A549 (cell line): ENCODE results near the gene HNRNPA1. TPM values are rescaled to one million over a fixed set of nuclear protein-coding genes. Genes with fewer than 3 reads are reported as not detected.
"Not testable (repeated sequence)": the region's sequence is repeated elsewhere in the genome, so short reads cannot be mapped to it uniquely, and the experiment has no call there.

Experiments used
- ATAC-seq, 2 experiments: fragments of 200-7000 bp in 1 of 2; fragments of >200 bp in 1 of 2; cut with Nextera tagmentation in 1 of 2; cut with Tn5 transposase in 1 of 2; 3 replicates each; pipeline versions ENCODE4 v1.8.0 to v1.9.1; 2018 to 2020; ENCODE audit warnings: mild to moderate bottlenecking in 1 of 2, moderate library complexity in 1 of 2
- CTCF ChIA-PET: fragments of 300-600 bp; sonication (Branson Sonifier 250); formaldehyde crosslinking; extraction: SDS; loops from one replicate; lab custom pipeline; 2021; ENCODE audit warnings: antibody characterized with exemption, inconsistent platforms; lab: Yijun Ruan, JAX
- POLR2A ChIA-PET: fragments of 350-600 bp; formaldehyde crosslinking; extraction: SDS; loops from one replicate; lab custom pipeline; 2021; ENCODE audit warnings: antibody characterized with exemption, inconsistent platforms; lab: Yijun Ruan, JAX
- DNase-seq, 2 experiments: peaks; one replicate each; pipeline versions ENCODE4 v3.0.0 to v3.0.0-alpha.2; 2011 to 2016; ENCODE audit warnings: low read depth in 1 of 2, low spot score in 1 of 2
- FAIRE-seq: peaks from 2 replicates; lab custom pipeline; 2011; peaks lifted over from hg19 to GRCh38; lab: Jason Lieb, UNC
- H3K27ac ChIP-seq, 2 experiments: fragments of >200 bp; sonication (Bioruptor Twin); formaldehyde crosslinking; 3 replicates each; pipeline ENCODE4 v1.5.1; 2016 to 2017
- H3K4me1 ChIP-seq: fragments of >200 bp; sonication (Bioruptor Twin); formaldehyde crosslinking; 3 replicates; pipeline ENCODE4 v1.6.1; 2016
- H3K4me2 ChIP-seq: fragments of >200 bp; sonication (Bioruptor Twin); formaldehyde crosslinking; 3 replicates; pipeline ENCODE4 v1.6.1; 2016
- H3K4me3 ChIP-seq: fragments of >200 bp; sonication (Bioruptor Twin); formaldehyde crosslinking; 3 replicates; pipeline ENCODE4 v1.5.1; 2016
- H3K9me3 ChIP-seq: fragments of >200 bp; sonication (Bioruptor Twin); formaldehyde crosslinking; 3 replicates; pipeline ENCODE4 v1.6.1; 2016
- BCL3 ChIP-seq: fragments of >200 bp; sonication (Bioruptor Twin); formaldehyde crosslinking; IDR thresholded peaks from 3 replicates; pipeline ENCODE4 v1.6.1; 2016
- CBX2 ChIP-seq: fragments of 200-600 bp; sonication (generic); IDR thresholded peaks from 2 replicates; pipeline ENCODE4 v1.6.1; 2016; ENCODE audit warnings: low read depth, mild to moderate bottlenecking, borderline replicate concordance
- CBX8 ChIP-seq: fragments of 200-600 bp; sonication (generic); IDR thresholded peaks from 2 replicates; pipeline ENCODE4 v1.6.1; 2016
- CHD2 ChIP-seq: fragments of 150-350 bp; IDR thresholded peaks from 2 replicates; pipeline ENCODE4 v1.6.1; 2014; ENCODE audit warnings: low read length; ENCODE audit not compliant: partially characterized antibody
- CTCF ChIP-seq: fragments of >200 bp; sonication (Bioruptor Twin); formaldehyde crosslinking; IDR thresholded peaks from 3 replicates; pipeline ENCODE4 v1.5.1; 2016
- FOSB ChIP-seq: fragments of 250-450 bp; sonication (Bioruptor Pico); IDR thresholded peaks from 2 replicates; pipeline ENCODE4 v1.5.0; 2020; ENCODE audit warnings: mild to moderate bottlenecking, moderate library complexity
- GATA3 ChIP-seq: IDR thresholded peaks from 2 replicates; pipeline ENCODE4 v1.6.1; 2012; ENCODE audit warnings: borderline replicate concordance
- HMGXB4 ChIP-seq: fragments of 250-450 bp; sonication (Bioruptor Pico); IDR thresholded peaks from 2 replicates; pipeline ENCODE4 v1.5.0; 2021; ENCODE audit warnings: mild to moderate bottlenecking, moderate library complexity, borderline replicate concordance
- HOXA7 ChIP-seq: fragments of 250-450 bp; sonication (Bioruptor Pico); IDR thresholded peaks from 2 replicates; pipeline ENCODE4 v1.5.0; 2020; ENCODE audit warnings: mild to moderate bottlenecking, moderate library complexity
- HOXB5 ChIP-seq: fragments of 250-450 bp; sonication (Bioruptor Pico); IDR thresholded peaks from 2 replicates; pipeline ENCODE4 v1.5.0; 2020; ENCODE audit warnings: mild to moderate bottlenecking, moderate library complexity
- JUN ChIP-seq, 2 experiments: fragments of >200 bp; sonication (Bioruptor Twin); formaldehyde crosslinking; IDR thresholded peaks; 2 replicates in 1 of 2; 3 replicates in 1 of 2; pipeline ENCODE4 v1.6.1; 2016 to 2017
- NR3C1 ChIP-seq: fragments of >200 bp; sonication (Bioruptor Twin); formaldehyde crosslinking; IDR thresholded peaks from 3 replicates; pipeline ENCODE4 v1.6.1; 2017
- POLR2A ChIP-seq: IDR thresholded peaks from 2 replicates; pipeline ENCODE4 v1.6.1; 2012; ENCODE audit warnings: mild to moderate bottlenecking, low read length
- RARB ChIP-seq: fragments of 250-450 bp; sonication (Bioruptor Pico); IDR thresholded peaks from 2 replicates; pipeline ENCODE4 v1.8.0; 2021; ENCODE audit warnings: mild to moderate bottlenecking, moderate library complexity
- RCOR1 ChIP-seq: fragments of 150-350 bp; IDR thresholded peaks from 2 replicates; pipeline ENCODE4 v1.6.1; 2014; ENCODE audit warnings: antibody characterized with exemption, low read length, low read depth
- REST ChIP-seq: fragments of 200-600 bp; sonication (generic); IDR thresholded peaks from 2 replicates; pipeline ENCODE4 v1.6.1; 2016; ENCODE audit warnings: antibody characterized with exemption, mild to moderate bottlenecking, moderate library complexity
- SREBF2 ChIP-seq: fragments of 450-650 bp; IDR thresholded peaks from 2 replicates; pipeline ENCODE4 v1.6.1; 2014; ENCODE audit warnings: mild to moderate bottlenecking, moderate library complexity
- TFCP2L1 ChIP-seq: fragments of 250-450 bp; sonication (Bioruptor Pico); IDR thresholded peaks from 2 replicates; pipeline ENCODE4 v1.5.0; 2021; ENCODE audit warnings: mild to moderate bottlenecking
- TP53 ChIP-seq: fragments of 250-450 bp; sonication (Bioruptor Pico); IDR thresholded peaks from 2 replicates; pipeline ENCODE4 v1.5.0; 2021; ENCODE audit warnings: mild to moderate bottlenecking, moderate library complexity
- USF2 ChIP-seq: fragments of 450-650 bp; IDR thresholded peaks from 2 replicates; pipeline ENCODE4 v1.6.1; 2014; ENCODE audit warnings: antibody characterized with exemption
- ZSCAN20 ChIP-seq: fragments of 250-450 bp; sonication (Bioruptor Pico); IDR thresholded peaks from 2 replicates; pipeline ENCODE4 v1.8.0; 2022; ENCODE audit warnings: mild to moderate bottlenecking, moderate library complexity
- WGBS: methylation state at CpG from one replicate; pipeline ENCODE4 v1.1.6; 2017; ENCODE audit errors: missing lambda C conversion rate; 5-methylcytosine and 5-hydroxymethylcytosine counted together
- polyA plus RNA-seq, 4 experiments: library from polyadenylated mRNA; depleted of rRNA in 3 of 4; stranded (reverse); fragments of >200 nt; fragmentation: RNase III in 1 of 4; extraction: RNeasy Plus Mini Kit Qiagen cat#74134 plus additional on column Dnase treatment in 1 of 4; gene quantifications; 2 replicates in 3 of 4; 3 replicates in 1 of 4; pipeline ENCODE4 v1.2.3, GENCODE V29; 2011 to 2017

The HNRNPA1 gene
- polyA plus RNA-seq, 2 of the 4 experiments (the other 2 are of a cell fraction): 880 to 1,479 TPM

- Histone ChIP-seq H3K27ac (peak overlapping the region in 1 of 2 experiments; percentile 7; a peak in 1 of 6 replicates), H3K4me2 (peak overlapping the region; percentile 93), H3K4me1 (peaks cover 39% of the 10 kb centered on the region), H3K4me3 (peak overlapping the region; percentile 88)
- ChIA-PET POLR2A (interaction anchor here (1.2 kb wide), 2 partner anchors 9 to 41 kb away, joined by 3 to 5 read pairs; partner anchors contain the start of gene COPZ1), CTCF (interaction anchor here (0.8 to 4.6 kb wide), 9 partner anchors 7 to 115 kb away, joined by 3 to 38 read pairs (median 3); partner anchors contain the start of gene COPZ1)
- WGBS: 24% methylated on average over 2 of the region's 2 CpGs
- FAIRE-seq, DNase-seq, ATAC-seq, H3K9me3 ChIP-seq: not testable (repeated sequence)
- TF ChIP-seq FOSB (CRISPR knock-in tag): peak; percentile 75; the same call in 1 of the 2 replicates
These were observed 3.7 kb downstream of the HNRNPA1 start for GRCh38 chr12:54284070-54284780.

GRCh38 chr12:54285150-54286041, 4.9 kb downstream of the HNRNPA1 start:
- peaks cover 39% of the 10 kb centered on the region for H3K4me1 ChIP-seq
- POLR2A ChIA-PET: interaction anchor here (1.1 to 1.2 kb wide), 2 partner anchors 8 to 35 kb away, joined by 3 to 5 read pairs; no protein-coding TSS in a partner anchor
- CTCF ChIA-PET: interaction anchor here (0.5 to 4.6 kb wide), 12 partner anchors 8 to 1877 kb away, joined by 3 to 38 read pairs (median 6); partner anchors contain the start of genes COPZ1 and NFE2
- TF ChIP-seq RARB (CRISPR knock-in tag) (peak; percentile 56), CHD2 (no peak), CTCF (peak; percentile 27), REST (no peak), TFCP2L1 (0 out of 2 replicates have a peak, but pooled peaks have one; percentile 52), GATA3 (0 out of 2 replicates have a peak, but pooled peaks have one; percentile 12), NR3C1 (no peak), CBX2 (no peak), JUN (IDR thresholded peaks at IDR 0.05) (no peak; a peak in 1 of 5 replicates), FOSB (CRISPR knock-in tag) (peak; percentile 94), HOXB5 (CRISPR knock-in tag) (no peak), RCOR1 (no peak), USF2 (no peak), ZSCAN20 (CRISPR knock-in tag) (no peak), POLR2A (no peak), HMGXB4 (CRISPR knock-in tag) (0 out of 2 replicates have a peak, but pooled peaks have one; percentile 25), CBX8 (no peak), BCL3 (no peak), SREBF2 (no peak), HOXA7 (CRISPR knock-in tag) (peak; percentile 94), TP53 (peak; percentile 77)
- ATAC-seq: no peak
- H3K27ac ChIP-seq: no peak overlapping the region
- H3K4me2 ChIP-seq: peak overlapping the region; percentile 93
- WGBS: 59% methylated on average over 5 of the region's 5 CpGs
- H3K9me3 ChIP-seq: no peaks in the 10 kb centered on the region
- DNase-seq: no peak
- no peak for FAIRE-seq
- peak overlapping the region; percentile 33 for H3K4me3 ChIP-seq
